SJCRH30 (cell line): Measurements from ENCODE around the gene ZCCHC14. TPM values are rescaled to one million over a fixed set of nuclear protein-coding genes. Genes with fewer than 3 reads are reported as not detected.

Experiments
- DNase-seq, 2 experiments: peaks; one replicate each; pipeline ENCODE4 v3.0.0-alpha.2; 2015 to 2020
- H3K27ac ChIP-seq: fragments of 250-450 bp; sonication (Bioruptor Pico); 2 replicates; pipeline ENCODE4 v1.5.1; 2020; ENCODE audit warnings: mild to moderate bottlenecking, moderate library complexity
- H3K27me3 ChIP-seq: fragments of 250-450 bp; sonication (Bioruptor Pico); 2 replicates; pipeline ENCODE4 v1.5.1; 2020; ENCODE audit warnings: mild to moderate bottlenecking, moderate library complexity
- H3K36me3 ChIP-seq: fragments of 250-450 bp; sonication (Bioruptor Pico); 2 replicates; pipeline ENCODE4 v1.5.1; 2020; ENCODE audit warnings: mild to moderate bottlenecking, moderate library complexity
- H3K4me1 ChIP-seq: fragments of 250-450 bp; sonication (Bioruptor Pico); 2 replicates; pipeline ENCODE4 v1.5.1; 2020; ENCODE audit warnings: mild to moderate bottlenecking, moderate library complexity
- H3K4me3 ChIP-seq: fragments of 250-450 bp; sonication (Bioruptor Pico); 2 replicates; pipeline ENCODE4 v1.5.1; 2020; ENCODE audit warnings: mild to moderate bottlenecking, moderate library complexity
- H3K9me3 ChIP-seq: fragments of 250-450 bp; sonication (Bioruptor Pico); replicated peaks from 2 replicates; pipeline ENCODE4 v1.5.1; 2020; ENCODE audit warnings: mild to moderate bottlenecking, moderate library complexity
- total RNA-seq: library from RNA; depleted of rRNA; stranded (reverse); fragments of >200 nt; shearing (Covaris generic); gene quantifications from 2 replicates; pipeline ENCODE4 v1.2.3, GENCODE V29; 2014

The ZCCHC14 gene
- total RNA-seq, 1 experiment from 2014 or later, result 7.5 TPM

- H3K27me3 ChIP-seq, result no peaks in the 10 kb centered on the region
- no peaks in the 10 kb centered on the region for H3K9me3 ChIP-seq
- no peaks in the 10 kb centered on the region for H3K36me3 ChIP-seq
- no peak for DNase-seq
- no peak overlapping the region for H3K4me3 ChIP-seq
- no peaks in the 10 kb centered on the region for H3K4me1 ChIP-seq
- H3K27ac ChIP-seq, result no peak overlapping the region
Measured at GRCh38 chr16:87415441-87415840, 77.4 kb downstream of the ZCCHC14 start.

- no peaks in the 10 kb centered on the region for H3K27me3 ChIP-seq
- no peak overlapping the region for H3K27ac ChIP-seq
- H3K36me3 ChIP-seq, result no peaks in the 10 kb centered on the region
- H3K4me3 ChIP-seq, result no peak overlapping the region
- no peaks in the 10 kb centered on the region for H3K4me1 ChIP-seq
- no peaks in the 10 kb centered on the region for H3K9me3 ChIP-seq
- DNase-seq, result no peak
Measured at GRCh38 chr16:87414251-87414680, 78.6 kb downstream of the ZCCHC14 start.

- H3K36me3 ChIP-seq, result no peaks in the 10 kb centered on the region
- no peak for DNase-seq
- no peaks in the 10 kb centered on the region for H3K27me3 ChIP-seq
- H3K4me1 ChIP-seq, result no peaks in the 10 kb centered on the region
- H3K27ac ChIP-seq, result no peak overlapping the region
- no peaks in the 10 kb centered on the region for H3K9me3 ChIP-seq
- H3K4me3 ChIP-seq, result no peak overlapping the region
Measured at GRCh38 chr16:87412996-87413421, 79.8 kb downstream of the ZCCHC14 start.

GRCh38 chr16:87412371-87412995 lies 80.3 kb downstream of the ZCCHC14 start:
- Histone ChIP-seq H3K27ac (no peak overlapping the region), H3K27me3 (no peaks in the 10 kb centered on the region), H3K4me1 (no peaks in the 10 kb centered on the region), H3K9me3 (no peaks in the 10 kb centered on the region), H3K36me3 (no peaks in the 10 kb centered on the region), H3K4me3 (no peak overlapping the region)
- no peak for DNase-seq

GRCh38 chr16:87411375-87412271 lies 81.2 kb downstream of the ZCCHC14 start:
- DNase-seq, result no peak
- Histone ChIP-seq H3K4me3 (no peak overlapping the region), H3K4me1 (no peaks in the 10 kb centered on the region), H3K27me3 (no peaks in the 10 kb centered on the region), H3K36me3 (no peaks in the 10 kb centered on the region), H3K27ac (no peak overlapping the region), H3K9me3 (no peaks in the 10 kb centered on the region)

GRCh38 chr16:87410968-87411367 lies 81.9 kb downstream of the ZCCHC14 start:
- Histone ChIP-seq H3K36me3 (no peaks in the 10 kb centered on the region), H3K27me3 (no peaks in the 10 kb centered on the region), H3K4me3 (no peak overlapping the region), H3K27ac (no peak overlapping the region), H3K9me3 (no peaks in the 10 kb centered on the region), H3K4me1 (no peaks in the 10 kb centered on the region)
- DNase-seq, result no peak

- Histone ChIP-seq H3K9me3 (no peaks in the 10 kb centered on the region), H3K4me3 (no peak overlapping the region), H3K27ac (no peak overlapping the region), H3K27me3 (no peaks in the 10 kb centered on the region), H3K36me3 (no peaks in the 10 kb centered on the region), H3K4me1 (no peaks in the 10 kb centered on the region)
- no peak for DNase-seq
Measured at GRCh38 chr16:87410530-87410929, 82.3 kb downstream of the ZCCHC14 start.

- no peaks in the 10 kb centered on the region for H3K4me1 ChIP-seq
- no peaks in the 10 kb centered on the region for H3K9me3 ChIP-seq
- H3K4me3 ChIP-seq, result no peak overlapping the region
- no peak for DNase-seq
- H3K27me3 ChIP-seq, result no peaks in the 10 kb centered on the region
- H3K27ac ChIP-seq, result no peak overlapping the region
- no peaks in the 10 kb centered on the region for H3K36me3 ChIP-seq
Measured at GRCh38 chr16:87409781-87410180, 83.0 kb downstream of the ZCCHC14 start.

- Histone ChIP-seq H3K27ac (no peak overlapping the region), H3K36me3 (no peaks in the 10 kb centered on the region), H3K27me3 (no peaks in the 10 kb centered on the region), H3K4me1 (no peaks in the 10 kb centered on the region), H3K9me3 (no peaks in the 10 kb centered on the region), H3K4me3 (no peak overlapping the region)
- no peak for DNase-seq
Measured at GRCh38 chr16:87409153-87409552, 83.7 kb downstream of the ZCCHC14 start.

- no peak for DNase-seq
- no peaks in the 10 kb centered on the region for H3K27me3 ChIP-seq
- H3K36me3 ChIP-seq, result no peaks in the 10 kb centered on the region
- no peak overlapping the region for H3K4me3 ChIP-seq
- no peaks in the 10 kb centered on the region for H3K9me3 ChIP-seq
- no peaks in the 10 kb centered on the region for H3K4me1 ChIP-seq
- no peak overlapping the region for H3K27ac ChIP-seq
Measured at GRCh38 chr16:87407511-87408112, 85.2 kb downstream of the ZCCHC14 start.

GRCh38 chr16:87406495-87407088 lies 86.2 kb downstream of the ZCCHC14 start:
- no peaks in the 10 kb centered on the region for H3K4me1 ChIP-seq
- no peaks in the 10 kb centered on the region for H3K9me3 ChIP-seq
- H3K27me3 ChIP-seq, result no peaks in the 10 kb centered on the region
- H3K36me3 ChIP-seq, result no peaks in the 10 kb centered on the region
- DNase-seq, result no peak
- H3K27ac ChIP-seq, result no peak overlapping the region
- no peak overlapping the region for H3K4me3 ChIP-seq

- no peak for DNase-seq
- no peaks in the 10 kb centered on the region for H3K27me3 ChIP-seq
- no peaks in the 10 kb centered on the region for H3K4me1 ChIP-seq
- no peaks in the 10 kb centered on the region for H3K36me3 ChIP-seq
- H3K9me3 ChIP-seq, result no peaks in the 10 kb centered on the region
- no peak overlapping the region for H3K27ac ChIP-seq
- H3K4me3 ChIP-seq, result no peak overlapping the region
Measured at GRCh38 chr16:87404764-87405625, 87.8 kb downstream of the ZCCHC14 start.

- Histone ChIP-seq H3K36me3 (no peaks in the 10 kb centered on the region), H3K27me3 (no peaks in the 10 kb centered on the region), H3K27ac (no peak overlapping the region), H3K4me3 (no peak overlapping the region), H3K4me1 (no peaks in the 10 kb centered on the region), H3K9me3 (no peaks in the 10 kb centered on the region)
- DNase-seq, result no peak
Measured at GRCh38 chr16:87395181-87395842, 97.5 kb downstream of the ZCCHC14 start.

- Histone ChIP-seq H3K4me3 (no peak overlapping the region), H3K4me1 (no peaks in the 10 kb centered on the region; the same call in 1 of the 2 replicates), H3K27me3 (no peaks in the 10 kb centered on the region), H3K9me3 (no peaks in the 10 kb centered on the region), H3K27ac (no peak overlapping the region), H3K36me3 (no peaks in the 10 kb centered on the region)
- no peak for DNase-seq
Measured at GRCh38 chr16:87393680-87394055, 99.2 kb downstream of the ZCCHC14 start.
